SKM-1 treated with dmso at 0.1 percent for 144 hours (cell line): ENCODE measurements around the gene BIN2.

ENCODE experiments used
- DNase-seq: peaks from one replicate; lab custom pipeline; 2025; ENCODE audit not compliant: unreplicated experiment; lab: John Stamatoyannopoulos, UW

Gene BIN2

GRCh38 chr12:51323966-51324895, at the start of gene BIN2:
BIN2 (minus strand) TSS chr12:51324174; CDS start chr12:51324102, 72 bp downstream.
- peak; percentile 39 for DNase-seq

- DNase-seq, result no peak
Observed at GRCh38 chr12:51373187-51373586, 49.2 kb upstream of the BIN2 start.

DNA sequence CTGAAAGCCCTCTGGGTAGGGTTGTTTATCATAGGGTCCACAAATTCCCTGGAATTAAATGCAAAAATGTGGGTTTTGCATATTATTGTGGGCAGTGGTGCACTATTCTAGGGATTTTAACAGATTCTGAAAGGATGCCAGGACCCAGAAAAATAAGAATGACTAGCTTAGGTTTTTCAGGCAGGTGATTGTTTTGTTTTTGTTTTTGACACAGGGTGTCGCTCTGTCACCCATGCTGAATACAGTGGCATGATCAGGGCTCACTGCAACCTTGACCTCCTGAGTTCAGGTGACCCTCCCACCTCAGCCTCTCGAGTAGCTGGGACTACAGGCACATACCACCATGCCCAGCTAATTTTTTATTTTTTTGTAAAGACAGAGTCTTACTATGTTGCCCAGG, 48.0 kb upstream of the BIN2 start:
- no peak for DNase-seq

DNA sequence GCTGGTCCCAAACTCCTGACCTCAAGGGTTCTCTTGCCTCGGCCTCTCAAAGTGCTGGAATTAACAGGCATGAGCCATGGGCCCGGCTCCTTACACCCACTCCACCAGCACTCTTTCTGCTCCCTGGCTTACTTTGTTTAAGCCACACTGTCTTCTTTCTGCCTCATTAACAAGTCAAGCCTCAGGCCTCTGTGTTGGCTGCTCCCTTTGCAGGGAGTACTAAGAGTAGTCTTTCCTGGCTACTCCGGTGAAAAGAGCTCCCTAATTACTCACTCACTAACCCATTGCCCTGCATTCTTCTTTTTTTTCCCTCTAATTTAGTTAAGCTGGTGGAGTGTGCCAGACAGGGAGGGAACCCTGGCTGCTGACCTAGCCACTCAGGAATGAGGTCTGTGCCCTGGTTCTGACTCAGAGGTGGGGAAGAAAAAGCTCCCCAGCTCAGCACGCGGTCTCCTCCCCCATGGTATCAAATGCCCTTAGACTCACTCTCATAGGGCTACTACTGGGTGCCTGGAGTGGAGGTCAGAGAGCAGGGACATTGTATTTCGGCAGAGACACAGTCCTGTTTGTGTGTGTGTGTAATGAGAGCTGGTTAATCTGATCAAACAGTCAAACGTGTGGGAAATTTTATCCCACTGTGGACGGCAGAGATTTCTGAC, 47.5 kb upstream of the BIN2 start:
- DNase-seq, result no peak

DNA sequence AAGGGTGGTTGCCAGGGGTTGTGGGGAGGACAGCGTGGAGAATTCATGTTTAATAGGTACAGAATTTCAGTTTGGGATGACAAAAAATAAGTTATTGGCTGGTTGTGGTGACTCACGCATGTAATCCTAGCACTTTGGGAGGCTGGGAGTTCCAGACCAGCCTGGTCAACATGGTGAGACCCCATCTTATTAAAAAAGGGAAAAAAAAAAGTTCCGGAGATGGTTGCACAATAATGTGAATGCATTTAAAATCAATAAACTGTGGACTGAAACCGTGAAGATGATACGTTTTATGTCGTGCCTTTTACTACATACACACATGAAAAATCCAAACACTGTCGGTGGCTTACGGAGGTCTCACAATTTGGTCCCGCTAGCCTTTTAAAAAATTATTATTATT, 46.7 kb upstream of the BIN2 start:
- no peak for DNase-seq

- DNase-seq, result no peak
Observed at GRCh38 chr12:51369581-51369980, 45.6 kb upstream of the BIN2 start.

DNA sequence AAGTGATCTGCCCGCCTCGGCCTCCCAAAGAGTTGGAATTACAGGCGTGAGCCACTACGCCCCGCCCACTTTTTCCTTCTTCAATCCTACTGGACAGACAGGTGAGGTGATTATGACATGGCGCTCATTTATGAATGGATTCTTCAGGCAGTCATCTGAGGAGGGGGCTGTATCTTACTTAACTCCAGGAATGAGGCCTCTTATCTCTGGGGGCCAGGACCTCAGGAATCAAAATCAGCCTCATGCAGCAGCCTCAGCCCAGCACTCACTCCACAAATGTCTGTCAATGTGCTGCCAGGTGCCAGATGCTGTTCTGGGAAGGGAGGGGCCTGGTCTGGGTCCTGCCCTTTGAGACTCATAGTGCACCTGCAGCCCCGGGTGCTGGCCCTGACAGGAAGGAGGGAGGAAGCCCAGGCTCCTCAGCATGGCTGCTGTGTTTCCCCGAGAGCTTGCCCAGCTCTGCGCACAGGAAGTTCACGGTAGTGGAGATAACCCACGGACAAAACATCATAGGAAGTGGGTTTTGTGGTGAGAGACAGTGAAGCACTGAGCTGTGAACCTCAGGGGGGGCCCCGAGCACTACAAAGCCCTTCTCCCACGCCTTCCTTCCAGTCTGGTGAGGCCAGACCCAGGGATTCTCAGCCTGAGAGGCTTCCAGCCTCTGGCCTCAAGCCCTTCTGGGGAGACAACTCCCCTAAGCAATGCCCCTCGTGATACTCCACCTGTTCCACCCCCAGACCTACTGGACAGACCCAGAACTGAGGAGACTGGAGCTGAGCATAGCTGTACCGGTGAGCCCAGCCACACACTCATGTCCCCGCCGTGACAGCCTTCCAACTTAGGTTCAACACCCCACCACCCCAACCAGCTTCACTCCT, 44.9 kb upstream of the BIN2 start:
- DNase-seq, result peak; percentile 69

- no peak for DNase-seq
Observed at GRCh38 chr12:51365276-51365675, 41.3 kb upstream of the BIN2 start.

- no peak for DNase-seq
Observed at GRCh38 chr12:51364001-51364400, 40.0 kb upstream of the BIN2 start.

DNA sequence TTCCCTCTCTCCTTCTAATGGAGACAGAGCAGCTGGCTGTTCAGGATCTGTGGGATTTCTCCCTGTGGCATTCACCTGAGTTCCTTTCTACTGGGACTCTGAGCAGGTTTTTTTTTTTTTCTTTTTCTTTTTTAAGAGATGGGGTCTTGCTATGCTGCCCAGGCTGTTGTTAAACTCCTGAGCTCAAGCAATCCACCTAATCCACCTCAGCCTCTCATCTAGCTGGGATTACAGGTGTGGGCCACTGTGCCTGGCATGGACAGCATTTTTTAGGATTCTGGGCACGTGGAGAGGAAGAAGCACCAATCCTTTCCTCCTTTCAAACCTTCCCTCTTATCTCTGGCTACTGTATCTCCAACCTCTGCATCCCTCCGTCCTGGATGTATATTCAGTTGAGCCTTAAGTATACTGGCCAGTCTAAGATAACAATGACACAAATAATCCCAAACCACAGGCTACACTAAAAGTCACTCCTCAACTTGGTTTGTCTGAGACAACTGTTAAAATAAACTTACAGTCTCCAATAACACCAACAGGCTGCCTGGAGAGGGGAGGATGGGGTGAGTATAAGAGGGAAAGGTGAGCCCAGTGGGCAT, 38.9 kb upstream of the BIN2 start:
- no peak for DNase-seq

- no peak for DNase-seq
Observed at GRCh38 chr12:51362307-51362706, 38.3 kb upstream of the BIN2 start.

- no peak for DNase-seq
Observed at GRCh38 chr12:51361161-51362016, 37.4 kb upstream of the BIN2 start.

DNA sequence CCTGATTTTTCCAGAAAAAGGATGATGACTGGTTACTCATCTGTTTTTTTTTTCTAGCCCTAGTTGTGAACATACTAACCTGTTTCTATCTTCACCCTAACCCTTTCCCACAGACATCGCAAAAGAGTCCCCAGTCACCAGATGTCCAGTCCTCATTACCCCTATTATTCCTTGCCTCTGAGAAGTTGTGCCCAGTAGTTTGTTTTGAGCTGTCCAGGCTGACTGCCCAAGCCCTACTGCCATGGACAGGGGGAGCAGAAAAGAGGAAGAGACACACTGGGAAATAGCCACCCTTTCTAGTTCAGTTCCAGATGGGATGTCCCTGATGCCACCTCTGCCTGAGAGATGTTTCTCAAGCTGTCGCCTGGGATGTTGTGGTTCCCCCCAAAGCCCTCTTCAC, 36.3 kb upstream of the BIN2 start:
- no peak for DNase-seq

- no peak for DNase-seq
Observed at GRCh38 chr12:51359851-51360250, 35.9 kb upstream of the BIN2 start.

DNA sequence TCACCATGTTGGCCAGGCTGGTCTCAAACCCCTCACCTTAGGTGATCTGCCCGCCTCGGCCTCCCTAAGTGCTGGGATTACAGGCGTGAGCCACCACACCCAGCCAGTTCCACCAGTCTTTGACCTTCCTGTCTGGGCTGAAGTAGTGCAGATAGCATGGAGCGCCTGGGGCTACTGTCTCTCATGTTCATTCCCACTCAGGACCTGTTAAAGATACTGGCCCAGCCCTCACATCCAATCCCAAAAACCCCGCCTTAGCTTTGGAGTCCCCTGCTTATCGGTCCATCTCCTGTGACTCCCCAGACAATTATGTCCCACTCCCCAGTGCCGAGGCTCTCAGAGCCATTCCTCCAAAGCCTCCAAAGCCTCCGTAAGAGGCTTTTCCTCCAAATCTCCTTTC, 34.5 kb upstream of the BIN2 start:
- no peak for DNase-seq

DNA sequence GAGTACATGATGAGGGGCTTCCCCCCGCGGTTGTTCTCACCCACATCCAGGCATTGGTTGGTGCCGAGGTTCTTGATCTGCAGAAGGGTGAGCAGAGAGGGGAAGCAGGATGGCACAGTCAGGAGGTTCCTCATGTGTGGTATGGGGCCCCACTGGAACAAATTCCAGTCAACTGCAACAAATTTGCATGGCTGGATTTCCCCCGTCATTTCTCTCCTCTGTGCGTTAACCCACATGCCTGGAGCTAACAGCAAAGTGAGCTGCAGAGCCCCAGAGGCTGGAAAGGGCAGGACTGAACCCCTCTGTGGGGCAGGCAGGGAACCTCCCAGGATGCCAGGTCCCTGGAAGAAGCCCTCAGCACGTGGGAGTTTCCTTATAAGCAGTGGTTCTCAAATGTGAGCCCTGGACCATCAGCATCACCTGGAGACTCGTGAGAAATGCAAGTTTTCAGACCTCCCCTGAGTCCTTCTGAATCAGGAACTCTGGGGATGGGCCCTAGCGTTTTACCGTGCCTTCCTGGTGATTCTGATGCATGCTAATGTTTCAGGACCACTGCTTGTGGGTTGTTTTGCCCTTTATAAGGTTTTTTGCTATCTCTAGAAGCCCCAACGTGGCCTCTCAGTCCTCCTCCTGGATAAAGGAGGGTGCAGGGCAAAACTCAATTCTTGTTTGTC, 33.5 kb upstream of the BIN2 start:
- DNase-seq, result no peak

- peak; percentile 24 for DNase-seq
Observed at GRCh38 chr12:51351913-51352532, 28.0 kb upstream of the BIN2 start.

DNA sequence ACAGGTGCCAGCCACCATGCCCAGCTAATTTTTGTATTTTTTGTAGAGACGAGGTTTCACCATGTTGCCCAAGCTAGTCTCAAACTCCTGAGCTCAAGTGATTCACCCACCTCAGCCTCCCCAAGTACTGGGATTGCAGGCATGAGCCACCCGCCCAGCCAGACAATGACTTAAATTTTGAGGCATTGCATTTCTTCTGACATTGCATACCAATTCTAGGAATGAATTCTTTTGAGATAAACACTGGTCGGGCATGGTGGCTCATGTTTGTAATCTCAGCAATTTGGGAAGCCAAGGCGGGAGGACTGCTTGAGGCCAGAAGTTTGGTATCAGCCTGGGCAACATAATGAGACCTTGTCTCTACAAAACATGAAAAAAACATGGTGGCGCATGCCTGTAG, 25.1 kb upstream of the BIN2 start:
- no peak for DNase-seq

DNA sequence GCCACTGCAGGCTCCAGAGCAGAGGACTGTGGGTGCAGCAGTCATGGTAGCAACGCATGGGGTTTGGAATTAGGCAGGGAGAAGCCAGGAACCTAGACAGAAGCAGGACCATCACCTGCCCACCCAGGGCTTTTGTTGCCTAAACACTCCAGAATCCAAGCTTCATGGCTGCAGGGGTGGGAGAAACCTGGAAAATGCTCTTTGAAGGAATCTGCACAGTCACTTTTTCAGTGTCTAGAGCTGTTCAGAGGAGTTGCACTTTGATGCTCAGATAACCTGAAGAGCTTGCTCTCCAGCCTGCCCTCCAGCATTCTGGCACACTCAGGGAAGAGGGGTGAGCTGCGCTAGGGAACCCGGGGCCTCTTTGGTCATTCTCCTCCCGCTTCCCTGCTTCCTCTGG, 24.1 kb upstream of the BIN2 start:
- DNase-seq, result no peak
